HG02973 (cell line): ENCODE measurements around the gene VPREB1.
A peak's percentile ranks its signal among the peaks of the same experiment; 100 is the strongest.
"Not testable (repeated sequence)": the region's sequence is repeated elsewhere in the genome, so short reads cannot be mapped to it uniquely, and the experiment has no call there.

Experiments
- ATAC-seq: cut with Tn5 transposase; IDR thresholded peaks from one replicate; pipeline ENCODE4 v1.9.1; 2021; ENCODE audit warnings: moderate library complexity; ENCODE audit not compliant: unreplicated experiment

VPREB1 gene

GRCh38 chr22:22244316-22245250 lies at the start of gene VPREB1:
TSS of gene VPREB1 (plus strand) at chr22:22244786. CDS start at chr22:22244814, 28 bp downstream.
- no peak for ATAC-seq

DNA sequence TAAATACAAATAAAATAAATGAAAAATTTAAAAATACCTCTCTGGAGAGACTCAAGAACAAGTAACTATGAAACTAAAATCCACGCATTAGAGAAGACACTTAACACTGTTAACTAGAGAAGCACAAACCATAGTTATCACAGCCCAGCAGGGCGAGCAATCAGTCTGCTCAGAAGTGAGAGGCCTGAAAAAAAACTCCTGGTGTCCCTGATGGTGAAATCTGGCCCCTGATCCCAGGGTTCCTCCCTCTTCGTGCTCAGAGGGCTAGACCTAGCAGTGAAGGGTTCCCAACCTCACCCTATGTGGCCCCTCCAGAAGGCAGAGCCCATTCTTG lies 49.7 kb upstream of the VPREB1 start:
- no peak for ATAC-seq

DNA sequence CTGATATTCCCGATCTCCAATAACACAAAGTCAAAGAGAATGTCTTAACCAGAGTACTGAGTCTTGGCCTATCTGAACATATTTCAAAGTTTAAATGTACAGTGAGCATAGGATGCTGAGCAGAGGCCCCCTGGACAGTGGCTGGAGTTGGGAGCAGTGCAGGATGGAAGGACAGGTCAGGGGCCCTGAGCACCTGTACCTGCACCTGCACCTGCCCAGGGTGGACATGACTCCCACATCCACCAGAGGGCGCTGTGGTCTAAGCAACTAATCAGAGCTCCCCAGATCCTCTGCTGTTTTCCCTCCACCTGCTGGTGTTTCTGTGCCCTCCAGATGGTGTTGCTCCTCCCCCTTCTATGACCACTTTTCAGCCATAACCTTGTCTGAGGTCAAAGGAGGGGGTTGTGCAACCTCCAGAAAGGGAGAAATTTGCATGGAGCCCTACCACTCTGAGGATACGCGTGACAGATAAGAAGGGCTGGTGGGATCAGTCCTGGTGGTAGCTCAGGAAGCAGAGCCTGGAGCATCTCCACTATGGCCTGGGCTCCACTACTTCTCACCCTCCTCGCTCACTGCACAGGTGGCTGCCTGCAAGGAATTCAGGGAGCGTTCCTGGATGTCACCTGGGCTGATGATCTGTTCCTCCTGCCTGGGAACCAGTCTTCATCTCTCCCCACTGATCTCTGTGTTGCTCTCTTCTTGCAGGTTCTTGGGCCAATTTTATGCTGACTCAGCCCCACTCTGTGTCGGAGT lies 49.1 kb upstream of the VPREB1 start:
- ATAC-seq, result no peak

- no peak for ATAC-seq
These were observed 48.5 kb upstream of the VPREB1 start for GRCh38 chr22:22196018-22196533.

DNA sequence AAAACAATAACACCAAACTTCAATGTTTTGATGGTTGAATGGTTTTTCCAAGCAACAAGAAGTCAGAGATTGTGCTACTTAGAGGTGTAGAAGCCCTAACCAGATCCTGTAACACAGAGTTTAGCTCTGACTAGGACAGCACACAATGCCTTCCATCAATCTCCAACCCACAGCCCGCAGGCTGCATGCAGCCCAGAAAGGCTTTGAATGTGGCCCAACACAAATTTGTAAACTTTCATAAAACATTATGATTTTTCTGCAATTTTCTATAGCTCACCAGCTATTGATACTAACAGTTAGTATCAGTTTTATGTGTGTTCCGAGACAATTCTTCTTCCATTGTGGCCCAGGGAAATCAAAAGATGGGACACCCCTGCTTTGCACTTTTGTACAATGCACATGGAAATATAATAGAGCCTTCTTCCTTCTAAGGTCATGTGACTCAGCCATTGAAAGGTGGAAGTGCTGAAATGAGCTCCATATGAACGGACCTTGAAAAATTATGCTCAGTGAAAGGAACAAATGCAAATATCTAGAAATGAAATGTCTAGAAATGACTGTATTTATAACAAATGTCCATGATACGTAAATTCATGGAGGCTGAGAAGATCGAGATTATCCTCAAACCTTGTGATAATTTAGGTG lies 47.6 kb upstream of the VPREB1 start:
- ATAC-seq, result no peak

GRCh38 chr22:22197993-22198402 lies 46.6 kb upstream of the VPREB1 start:
- ATAC-seq, result no peak

DNA sequence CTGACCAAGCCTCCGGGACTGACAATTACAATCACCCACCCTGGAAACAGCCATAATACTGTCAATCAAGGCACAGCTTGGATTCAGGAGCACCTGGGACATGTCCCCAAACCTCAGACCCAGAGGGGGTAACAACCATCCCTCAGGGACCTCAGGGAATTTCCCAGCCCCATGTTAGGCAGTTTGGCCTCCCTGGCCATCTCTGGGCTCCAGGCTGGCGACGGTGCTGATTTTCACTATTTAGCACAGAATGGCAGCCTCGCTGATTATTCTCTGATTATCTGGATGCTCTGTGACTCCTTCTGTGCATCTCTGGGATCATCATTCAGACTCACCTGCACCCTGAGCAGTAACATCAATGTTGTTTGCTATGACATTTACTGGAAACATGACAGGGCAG lies 45.8 kb upstream of the VPREB1 start:
- ATAC-seq, result no peak

DNA sequence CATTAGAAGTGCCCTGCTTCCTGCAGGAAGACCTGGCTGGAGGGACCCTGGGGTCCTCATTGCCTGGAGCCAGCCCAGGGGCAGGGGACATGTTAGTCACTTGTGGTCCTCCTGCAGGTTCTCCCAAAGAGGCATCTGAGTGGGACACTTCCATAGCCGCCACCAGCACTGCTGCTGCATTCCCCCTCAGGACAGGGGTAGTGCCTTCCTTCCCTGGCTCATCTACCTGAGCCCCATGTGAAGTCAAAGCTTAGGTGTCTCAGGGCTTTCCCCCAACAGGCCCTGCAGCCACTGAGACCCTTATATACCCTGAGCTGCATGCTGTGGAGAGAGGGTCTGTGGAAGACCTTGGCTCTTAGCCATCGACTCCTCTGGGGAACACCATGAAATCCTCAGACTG lies 45.0 kb upstream of the VPREB1 start:
- no peak for ATAC-seq

- no peak for ATAC-seq
These were observed 43.9 kb upstream of the VPREB1 start for GRCh38 chr22:22200569-22201184.

GRCh38 chr22:22201185-22201929 lies 43.2 kb upstream of the VPREB1 start:
- no peak for ATAC-seq

DNA sequence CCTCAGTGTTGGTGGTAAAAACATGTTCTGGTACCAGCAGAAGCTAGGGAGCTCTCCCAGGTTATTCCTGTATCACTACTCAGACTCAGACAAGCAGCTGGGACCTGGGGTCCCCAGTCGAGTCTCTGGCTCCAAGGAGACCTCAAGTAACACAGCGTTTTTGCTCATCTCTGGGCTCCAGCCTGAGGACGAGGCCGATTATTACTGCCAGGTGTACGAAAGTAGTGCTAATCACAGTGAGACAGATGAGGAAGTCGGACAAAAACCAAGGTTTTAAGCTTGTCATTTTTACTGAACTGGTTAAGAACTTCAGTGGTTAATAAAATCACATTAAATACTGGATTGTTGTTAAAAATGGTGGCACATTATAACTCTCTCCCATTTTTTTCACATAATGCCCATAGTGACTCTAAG lies 42.6 kb upstream of the VPREB1 start:
- ATAC-seq, result no peak

GRCh38 chr22:22203048-22203971 lies 41.3 kb upstream of the VPREB1 start:
- no peak for ATAC-seq

GRCh38 chr22:22207845-22208564 lies 36.6 kb upstream of the VPREB1 start:
- ATAC-seq, result peak; percentile 71

- ATAC-seq, result no peak
These were observed 35.9 kb upstream of the VPREB1 start for GRCh38 chr22:22208652-22209051.

DNA sequence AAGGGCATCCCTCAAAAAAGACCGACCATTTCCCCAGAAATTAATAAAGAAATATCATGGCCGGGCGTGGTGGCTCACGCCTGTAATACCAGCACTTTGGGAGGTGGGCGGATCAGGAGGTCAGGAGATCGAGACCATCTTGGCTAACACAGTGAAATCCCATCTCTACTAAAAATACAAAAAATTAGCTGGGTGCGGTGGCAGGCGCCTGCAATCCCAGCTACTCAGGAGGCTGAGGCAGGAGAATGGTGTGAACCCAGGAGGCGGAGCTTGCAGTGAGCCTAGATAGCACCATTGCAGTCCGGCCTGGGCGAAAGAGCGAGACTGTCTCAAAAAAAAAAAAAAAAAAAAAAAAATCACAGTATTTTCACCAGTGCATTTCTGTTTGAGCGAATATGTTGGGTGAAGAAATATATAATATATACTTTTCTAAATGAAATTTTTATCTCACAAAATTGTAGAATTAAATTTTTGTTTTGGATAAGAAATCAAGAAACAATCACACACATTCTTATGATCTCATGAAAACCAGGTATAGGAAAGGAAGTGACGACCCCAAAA lies 35.4 kb upstream of the VPREB1 start:
- not testable (repeated sequence) for ATAC-seq

- no peak for ATAC-seq
These were observed 34.2 kb upstream of the VPREB1 start for GRCh38 chr22:22210375-22210774.

- no peak for ATAC-seq
These were observed 33.4 kb upstream of the VPREB1 start for GRCh38 chr22:22210889-22211833.
